NCI-H146 treated with DMSO at 0.1 percent for 48 hours (cell line): Measurements from ENCODE around the gene HAUS2.
A peak's percentile ranks its signal among the peaks of the same experiment; 100 is the strongest.
"Not testable (repeated sequence)": the region's sequence is repeated elsewhere in the genome, so short reads cannot be mapped to it uniquely, and the experiment has no call there.

Experiments used
- DNase-seq: peaks from one replicate; lab custom pipeline; 2025; ENCODE audit not compliant: unreplicated experiment; lab: John Stamatoyannopoulos, UW

The HAUS2 gene

GRCh38 chr15:42548249-42549031 lies at the start of gene HAUS2, which contains the start of gene LRRC57:
Gene HAUS2 (plus strand): TSS chr15:42548838. CDS start chr15:42548873, 35 bp downstream.
Gene LRRC57 (minus strand): TSS chr15:42548793. CDS start chr15:42548434, 359 bp downstream.
- DNase-seq = peak; percentile 58

GRCh38 chr15:42499858-42500609 lies 48.6 kb upstream of the HAUS2 start:
- DNase-seq = no peak

DNA sequence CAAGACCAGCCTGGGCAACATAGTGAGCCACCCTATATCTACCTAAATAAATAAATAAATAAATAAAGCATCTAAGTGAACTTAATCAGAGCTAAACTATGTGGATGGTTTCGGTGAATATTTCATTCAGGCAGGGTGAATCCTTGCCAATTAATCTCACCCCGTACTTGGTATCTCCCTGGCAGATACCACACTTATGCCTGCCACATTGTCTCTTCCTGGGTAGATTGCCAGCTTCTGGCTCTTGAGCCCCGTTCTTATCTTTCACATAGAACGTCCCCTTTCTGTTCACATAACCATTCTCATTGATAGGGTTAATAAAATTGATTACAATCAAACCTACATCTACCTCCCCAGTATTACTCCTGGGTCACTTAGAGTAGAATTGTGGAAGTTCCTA lies 46.2 kb upstream of the HAUS2 start:
- DNase-seq = no peak

DNA sequence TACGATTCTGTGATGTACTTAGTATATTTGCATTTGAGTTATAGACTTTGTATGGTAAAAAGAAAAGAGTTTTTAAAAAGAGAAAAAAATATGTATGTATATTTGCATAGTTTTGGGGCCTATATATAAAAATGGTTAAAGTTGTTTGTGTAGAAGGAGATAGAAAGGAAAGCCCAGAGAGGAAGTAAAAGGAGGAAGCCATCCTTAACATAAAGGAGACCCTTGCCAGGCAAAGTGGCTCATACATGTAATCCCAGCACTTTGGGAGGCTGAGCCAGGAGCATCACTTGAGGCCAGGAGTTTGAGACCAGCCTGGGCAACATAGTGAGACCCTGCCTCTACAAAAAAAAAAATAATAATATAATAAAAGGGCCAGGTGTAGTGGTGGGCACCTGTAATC lies 44.8 kb upstream of the HAUS2 start:
- no peak for DNase-seq

DNA sequence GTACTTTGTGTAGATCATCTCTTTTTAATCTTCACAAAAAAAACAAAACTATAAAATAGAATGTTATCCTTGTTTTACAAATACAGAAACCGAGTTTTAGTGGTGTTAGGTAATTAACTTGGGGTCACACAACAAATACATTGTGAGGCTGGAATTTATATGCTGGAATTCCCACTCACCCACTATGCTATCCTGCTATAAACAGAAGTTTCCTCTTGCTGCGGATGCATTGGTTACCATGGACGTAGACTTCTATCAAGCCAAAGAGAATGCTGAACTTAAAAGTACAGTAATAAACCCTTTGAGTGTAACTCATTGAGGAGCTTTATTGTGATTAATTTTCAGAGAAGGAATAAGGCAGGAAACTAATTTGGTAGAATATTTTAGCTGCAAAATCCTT lies 44.0 kb upstream of the HAUS2 start:
- no peak for DNase-seq

DNA sequence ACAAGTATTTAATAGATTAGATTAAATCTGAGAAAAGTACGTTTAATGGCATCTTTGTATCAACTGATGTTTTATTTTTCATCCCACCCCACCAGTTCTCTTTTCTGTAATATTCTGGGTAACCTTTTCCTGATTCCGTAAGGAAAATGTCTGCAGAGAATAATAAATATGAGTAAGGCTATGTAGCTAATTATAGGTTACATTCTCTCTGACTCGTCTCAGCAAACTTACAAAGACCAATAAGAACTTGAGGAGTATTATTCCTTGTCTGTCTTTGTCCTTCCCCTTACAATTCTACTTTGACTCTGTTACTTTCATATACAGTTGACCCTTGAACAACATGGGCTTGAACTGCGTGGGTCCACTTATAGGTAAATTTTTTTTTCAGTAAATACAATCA lies 41.1 kb upstream of the HAUS2 start:
- no peak for DNase-seq

DNA sequence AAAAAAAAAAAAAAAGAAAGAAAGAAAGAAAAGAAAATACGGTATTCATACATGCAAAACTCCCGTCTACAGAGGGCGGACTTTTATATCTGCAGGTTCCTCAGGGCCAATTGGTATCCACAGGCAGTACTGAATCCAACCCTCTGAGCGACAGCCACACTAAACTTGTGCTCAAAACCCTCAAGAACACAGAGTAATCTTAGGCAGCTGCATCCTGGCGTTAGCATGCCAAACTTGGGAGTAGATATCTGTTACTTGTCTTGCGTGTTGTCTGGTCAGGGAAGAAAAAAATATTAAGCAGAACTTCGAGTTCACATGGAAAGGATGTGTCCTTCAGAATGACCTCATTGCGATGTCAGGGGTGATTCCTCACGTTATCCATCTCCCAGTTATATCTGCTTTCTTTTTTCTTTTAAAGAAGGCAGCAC lies 40.4 kb upstream of the HAUS2 start:
- no peak for DNase-seq

GRCh38 chr15:42510258-42511006 lies 38.2 kb upstream of the HAUS2 start:
- no peak for DNase-seq

DNA sequence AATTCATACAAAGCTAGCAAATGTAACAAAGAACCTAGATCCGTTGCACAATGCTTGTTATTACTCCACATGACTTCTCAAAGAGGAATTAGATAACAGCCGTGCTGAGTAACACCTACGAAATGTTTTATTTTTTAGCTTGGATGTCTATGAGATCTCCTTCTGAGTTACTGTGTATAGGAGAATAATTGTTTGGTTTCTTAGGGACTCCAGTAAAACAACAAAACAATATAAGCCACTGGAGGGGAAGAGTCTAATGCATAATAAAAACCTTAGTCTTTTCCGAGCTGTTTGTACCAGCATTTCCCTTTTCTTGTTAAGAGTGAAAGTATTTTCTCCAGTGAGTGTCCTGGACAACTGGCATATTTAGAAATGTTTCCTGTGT lies 37.6 kb upstream of the HAUS2 start:
- no peak for DNase-seq

DNA sequence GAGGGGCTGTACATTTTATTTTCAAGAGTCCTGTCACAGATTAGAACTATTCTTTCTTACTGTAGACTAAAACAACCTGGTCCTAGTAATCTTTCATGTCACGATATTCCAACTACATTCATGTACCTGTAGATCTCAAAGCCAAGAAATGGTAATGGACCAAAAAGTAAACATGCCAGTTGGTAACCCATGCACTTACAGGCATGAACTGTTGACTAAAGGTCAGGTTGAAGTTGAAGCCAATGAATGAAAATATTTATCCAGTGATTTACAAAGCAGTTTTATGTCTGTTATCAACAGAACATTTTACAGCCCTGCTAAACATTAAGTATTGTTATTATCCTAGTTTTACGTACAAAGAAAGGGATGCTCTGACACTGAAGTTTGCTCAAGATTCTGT lies 25.3 kb upstream of the HAUS2 start:
- DNase-seq = no peak

DNA sequence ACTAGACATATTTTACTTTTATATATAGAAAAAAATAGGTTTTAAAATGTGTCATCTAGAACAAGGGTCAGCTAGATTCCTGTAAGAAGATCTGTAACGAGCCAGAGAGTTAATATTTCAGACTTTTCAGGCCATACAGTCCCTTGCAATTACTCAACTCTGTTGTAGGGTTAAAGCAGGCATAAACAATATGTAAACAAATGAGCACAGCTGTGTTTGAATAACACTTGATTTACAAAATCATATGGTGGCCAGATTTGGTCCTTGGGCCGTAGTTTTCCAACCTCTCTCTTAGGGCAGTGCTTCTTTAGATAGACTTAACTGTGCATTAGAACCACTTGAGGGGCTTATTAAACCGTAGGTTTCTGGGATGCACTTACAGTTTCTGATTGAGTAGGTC lies 19.7 kb upstream of the HAUS2 start:
- no peak for DNase-seq

- no peak for DNase-seq
Observed at GRCh38 chr15:42533246-42533645, 15.4 kb upstream of the HAUS2 start.

GRCh38 chr15:42544853-42545629 lies 3.6 kb upstream of the HAUS2 start:
- DNase-seq = no peak

- no peak for DNase-seq
Observed at GRCh38 chr15:42547918-42548248, 755 bp upstream of the HAUS2 start.

- peak; percentile 38 for DNase-seq
Observed at GRCh38 chr15:42549032-42549491, 424 bp downstream of the HAUS2 start.

DNA sequence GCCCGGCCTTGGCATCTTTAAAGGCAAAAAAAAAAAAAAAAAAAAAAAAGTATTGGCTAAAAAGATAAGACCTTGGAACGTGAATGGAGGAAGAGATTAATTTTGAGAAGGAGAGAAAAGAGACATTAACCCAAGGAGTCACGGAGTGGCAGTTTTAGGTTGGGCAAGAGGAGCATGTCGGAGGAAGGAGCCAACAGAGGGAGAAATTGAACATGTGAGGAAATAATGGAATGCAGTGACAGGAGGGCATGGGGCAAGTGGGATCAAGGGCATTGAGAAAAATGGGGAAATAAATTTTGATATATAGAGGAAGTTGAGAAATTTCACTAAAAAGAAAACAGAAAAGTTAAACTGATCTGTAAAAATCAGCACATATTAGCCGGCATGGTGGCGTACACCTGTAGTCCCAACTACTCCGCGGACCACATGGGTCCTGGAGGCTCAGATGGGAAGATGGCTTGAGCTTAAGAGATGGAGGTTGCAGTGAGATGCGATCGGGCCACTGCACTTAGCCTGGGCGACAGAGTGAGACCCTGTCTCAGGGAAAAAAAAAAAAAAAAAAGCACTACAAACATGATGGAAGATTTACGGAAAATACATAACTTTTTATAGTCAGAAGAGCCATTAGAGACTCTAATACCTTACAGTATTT lies 1.2 kb downstream of the HAUS2 start:
- no peak for DNase-seq

GRCh38 chr15:42553554-42553953 lies 4.9 kb downstream of the HAUS2 start:
- DNase-seq = no peak

DNA sequence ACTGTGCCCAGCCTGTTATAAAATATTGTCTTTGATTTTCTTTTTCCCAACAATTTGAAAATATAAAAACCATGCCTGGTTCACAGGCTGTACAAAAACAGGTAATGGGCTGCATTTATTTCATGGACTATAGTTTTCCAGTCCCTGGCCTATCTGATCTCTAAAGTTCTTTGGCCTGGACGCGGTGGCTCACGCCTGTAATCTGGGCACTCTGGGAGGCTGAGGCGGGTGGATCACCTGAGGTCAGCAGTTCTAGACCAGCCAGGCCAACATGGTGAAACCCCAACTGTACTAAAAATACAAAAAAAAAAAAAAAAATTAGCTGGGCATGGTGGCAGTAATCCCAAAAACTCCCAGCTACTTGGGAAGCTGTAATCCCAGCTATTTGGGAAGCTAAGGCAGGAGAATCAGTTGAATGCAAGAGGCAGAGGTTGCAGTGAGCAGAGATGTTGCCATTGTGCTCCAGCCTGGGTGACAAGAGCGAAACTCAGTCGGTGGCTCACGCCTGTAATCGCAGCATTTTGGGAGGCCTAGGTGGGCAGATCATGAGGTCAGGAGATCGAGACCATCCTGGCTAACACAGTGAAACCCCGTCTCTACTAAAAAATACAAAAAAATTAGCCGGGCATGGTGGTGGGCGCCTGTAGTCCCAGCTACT lies 8.0 kb downstream of the HAUS2 start:
- not testable (repeated sequence) for DNase-seq

- no peak for DNase-seq
Observed at GRCh38 chr15:42558739-42559138, 10.1 kb downstream of the HAUS2 start.
